Astrocyte of the spinal cord (primary cell): ENCODE results near the gene RPL18.

Experiments used
- DNase-seq: peaks from one replicate; pipeline ENCODE4 v3.0.0; 2011; ENCODE audit warnings: low read depth, low spot score
- H3K4me3 ChIP-seq: 2 replicates; pipeline ENCODE4 v1.5.1; 2011; ENCODE audit warnings: low read depth, mild to moderate bottlenecking, low read length, moderate library complexity
- in situ Hi-C: cut with HindIII; loops from 2 replicates; pipeline ENCODE4 v1.10.0; 2017; ENCODE audit warnings: low sequenced_read_pairs
- TF ChIP-seq, protein P1 (sequence below): IDR thresholded peaks from 2 replicates; pipeline ENCODE4 v1.5.1; 2012; ENCODE audit warnings: low read depth, mild to moderate bottlenecking, low read length, inconsistent platforms

RPL18 gene

DNA sequence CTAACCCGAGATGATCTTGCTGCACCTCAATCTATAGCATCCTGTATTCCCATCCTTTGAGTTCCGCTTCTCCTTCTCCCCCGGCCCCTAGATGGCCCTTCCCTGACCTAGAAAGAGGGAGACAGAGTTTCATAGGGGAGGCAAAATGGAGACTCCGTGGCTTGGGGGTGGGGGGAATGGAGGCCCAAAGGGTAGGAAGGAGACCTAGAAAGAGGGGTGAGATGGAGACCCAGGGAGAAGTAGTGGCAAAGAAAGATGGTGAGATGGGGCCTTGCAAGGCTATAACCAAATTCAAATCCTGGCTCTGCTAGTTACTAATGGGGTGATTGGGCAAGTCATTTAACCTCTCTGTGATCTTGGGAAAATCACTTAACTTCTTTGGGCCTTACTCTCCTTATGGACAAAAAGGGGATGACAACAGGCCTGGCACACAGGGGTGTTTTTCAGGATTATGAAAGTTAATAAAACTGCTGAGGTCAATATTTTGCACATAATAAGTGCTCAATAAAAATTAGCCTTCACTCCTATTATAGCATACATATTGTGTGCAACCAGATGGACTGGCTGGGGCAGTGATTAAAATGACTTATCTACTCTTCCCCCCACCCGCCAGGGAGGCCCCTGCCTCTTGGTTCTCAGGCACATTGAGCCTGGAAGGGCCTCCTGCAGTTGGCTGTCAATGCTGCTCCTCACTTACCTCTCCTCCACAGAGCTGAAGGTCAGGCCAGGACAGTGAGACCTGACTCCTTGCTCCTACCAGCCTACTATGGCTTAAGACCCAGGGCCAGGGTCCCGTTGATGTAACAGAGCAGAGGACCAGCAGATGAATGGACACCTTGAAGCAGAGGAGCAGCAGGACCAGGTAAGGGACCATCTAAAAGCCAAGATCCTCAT lies 961 bp upstream of the RPL18 start:
- in situ Hi-C loops = no loop called here
- DNase-seq = no peak
- TF ChIP-seq, protein P1, sequence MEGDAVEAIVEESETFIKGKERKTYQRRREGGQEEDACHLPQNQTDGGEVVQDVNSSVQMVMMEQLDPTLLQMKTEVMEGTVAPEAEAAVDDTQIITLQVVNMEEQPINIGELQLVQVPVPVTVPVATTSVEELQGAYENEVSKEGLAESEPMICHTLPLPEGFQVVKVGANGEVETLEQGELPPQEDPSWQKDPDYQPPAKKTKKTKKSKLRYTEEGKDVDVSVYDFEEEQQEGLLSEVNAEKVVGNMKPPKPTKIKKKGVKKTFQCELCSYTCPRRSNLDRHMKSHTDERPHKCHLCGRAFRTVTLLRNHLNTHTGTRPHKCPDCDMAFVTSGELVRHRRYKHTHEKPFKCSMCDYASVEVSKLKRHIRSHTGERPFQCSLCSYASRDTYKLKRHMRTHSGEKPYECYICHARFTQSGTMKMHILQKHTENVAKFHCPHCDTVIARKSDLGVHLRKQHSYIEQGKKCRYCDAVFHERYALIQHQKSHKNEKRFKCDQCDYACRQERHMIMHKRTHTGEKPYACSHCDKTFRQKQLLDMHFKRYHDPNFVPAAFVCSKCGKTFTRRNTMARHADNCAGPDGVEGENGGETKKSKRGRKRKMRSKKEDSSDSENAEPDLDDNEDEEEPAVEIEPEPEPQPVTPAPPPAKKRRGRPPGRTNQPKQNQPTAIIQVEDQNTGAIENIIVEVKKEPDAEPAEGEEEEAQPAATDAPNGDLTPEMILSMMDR = no peak

DNA sequence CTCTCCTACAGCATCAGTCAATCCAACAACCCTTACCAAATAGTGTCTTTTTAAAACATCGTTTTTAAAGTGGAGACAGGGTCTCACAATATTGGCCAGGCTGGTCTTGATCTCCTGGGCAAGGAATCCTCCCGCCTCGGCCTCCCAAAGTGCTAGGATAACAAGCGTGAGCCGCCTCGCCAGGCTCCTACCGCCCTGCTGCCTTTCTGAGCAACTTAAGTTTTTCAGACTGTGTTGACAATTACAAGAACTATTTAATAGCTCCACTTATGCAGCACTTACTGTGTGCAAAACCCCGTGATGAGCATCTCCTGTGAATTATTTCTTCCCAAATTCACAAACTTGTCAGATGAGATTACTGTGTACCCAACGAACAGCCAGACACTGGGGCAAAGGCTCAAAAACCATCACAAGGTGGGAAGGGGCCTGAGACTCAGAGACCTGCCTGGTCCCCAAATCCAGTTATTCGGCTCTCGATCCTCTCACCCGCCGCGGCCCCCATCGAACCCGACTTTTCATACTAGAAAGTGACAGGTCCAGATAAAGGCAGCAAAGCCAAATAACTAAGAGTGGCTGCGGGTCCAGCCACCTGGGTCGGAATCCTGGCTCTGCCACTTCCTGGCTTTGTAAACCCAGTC lies 581 bp downstream of the RPL18 start:
- no peak for DNase-seq
- H3K4me3 ChIP-seq = peak overlapping the region; percentile 95
- in situ Hi-C loops = no loop called here
- TF ChIP-seq, protein P1 = no peak

More for the DNA sequence above, 961 bp upstream of the RPL18 start:
- H3K4me3 ChIP-seq = peak overlapping the region; percentile 95

DNA sequence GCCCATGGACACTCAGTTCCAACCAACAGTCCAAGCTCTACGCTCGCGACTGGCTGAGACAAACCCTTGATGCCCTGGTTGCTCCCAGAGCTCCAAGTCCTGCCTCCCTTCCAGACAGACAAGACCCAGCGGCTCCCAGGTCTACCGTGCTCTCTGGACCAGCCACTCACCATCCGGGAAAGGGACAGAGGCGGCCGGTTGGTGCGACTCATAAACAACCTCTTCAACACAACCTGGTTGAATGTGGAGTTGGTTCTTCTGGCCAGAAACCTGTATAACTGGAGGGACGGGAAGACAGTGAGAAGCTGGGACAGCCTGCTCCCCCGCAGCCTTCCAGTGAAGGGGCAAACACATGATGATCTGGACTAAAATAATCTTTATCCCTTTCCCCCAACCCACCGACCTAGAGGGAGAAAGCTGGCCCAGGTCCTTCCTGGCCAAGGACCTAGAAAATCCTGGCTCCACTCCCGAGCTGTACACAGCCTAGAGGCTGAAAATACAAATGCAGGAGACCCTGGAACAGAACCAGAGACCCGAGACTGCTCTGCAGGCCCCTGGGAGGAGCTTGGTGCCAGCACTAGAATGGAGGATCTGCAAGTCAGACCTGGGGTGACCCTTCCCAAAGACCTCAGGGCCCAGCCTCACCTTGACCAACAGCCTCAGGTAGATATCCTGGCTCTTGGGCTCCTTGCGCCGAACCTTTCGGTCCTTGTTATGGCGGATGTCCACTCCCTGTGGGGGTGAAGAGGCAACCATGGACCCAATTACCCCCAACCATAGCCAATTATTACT lies 1.6 kb downstream of the RPL18 start:
- in situ Hi-C loops = no loop called here

DNA sequence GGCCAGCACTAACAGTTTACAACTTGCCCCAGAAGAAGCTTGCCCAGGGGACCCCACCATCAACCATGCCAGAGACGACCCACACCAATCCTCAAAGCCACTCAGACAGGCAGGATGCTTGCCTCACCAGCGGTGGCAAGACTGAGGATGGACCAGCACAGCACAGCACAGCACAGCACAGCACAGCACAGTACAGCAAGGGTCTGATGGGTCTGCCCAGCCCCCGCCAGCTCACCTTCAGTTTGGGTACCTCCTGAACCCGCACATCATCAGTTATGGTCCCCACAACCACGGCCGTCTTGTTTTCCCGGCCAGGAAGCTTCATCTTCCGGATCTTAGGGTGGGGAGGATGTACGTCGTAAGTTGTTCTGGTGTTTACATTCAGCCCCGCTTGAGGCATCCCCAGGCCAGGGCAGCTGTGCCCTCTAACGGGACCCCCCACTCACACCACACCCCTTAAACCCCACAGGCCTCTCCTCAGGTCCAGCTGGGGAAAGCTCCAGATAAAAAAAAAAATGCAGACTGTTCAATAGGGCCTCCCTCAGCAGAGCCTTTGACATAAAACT lies 2.4 kb downstream of the RPL18 start:
- H3K4me3 ChIP-seq = peak overlapping the region; percentile 95
- DNase-seq = no peak

More for the DNA sequence above, 1.6 kb downstream of the RPL18 start:
- TF ChIP-seq, protein P1 = no peak
- H3K4me3 ChIP-seq = peak overlapping the region; percentile 95
- DNase-seq = peak; percentile 30

DNA sequence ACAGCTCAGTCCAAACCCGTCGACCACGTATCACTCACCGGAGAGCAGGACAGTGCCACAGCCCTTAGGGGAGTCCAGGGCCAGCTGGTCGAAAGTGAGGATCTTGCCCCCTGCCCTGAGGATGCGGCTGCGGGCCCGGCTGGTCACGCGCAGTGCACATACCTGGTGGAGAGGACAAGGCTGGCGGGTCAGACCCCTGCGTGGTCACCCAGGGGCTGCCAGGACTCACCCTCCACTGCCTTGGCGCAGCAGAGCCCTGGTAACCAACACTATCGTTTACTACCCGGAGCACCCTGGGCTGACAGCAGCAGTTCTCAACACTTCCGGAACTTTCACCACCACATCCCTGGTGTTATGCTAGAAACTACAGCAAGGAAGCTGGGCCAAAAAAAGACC lies 2.9 kb downstream of the RPL18 start:
- no peak overlapping the region for H3K4me3 ChIP-seq
- TF ChIP-seq, protein P1 = no peak
- in situ Hi-C loops = no loop called here
- DNase-seq = no peak

More for the DNA sequence above, 2.4 kb downstream of the RPL18 start:
- TF ChIP-seq, protein P1 = no peak
- in situ Hi-C loops = no loop called here
